ENCODE measurements around the gene THNSL1. TPM values are rescaled to one million over a fixed set of nuclear protein-coding genes. Genes with fewer than 3 reads are reported as not detected.

The THNSL1 gene
- total and polyA plus RNA-seq, 2 of the 13 experiments (the other 11 are each of a cell fraction or from before 2014, with no cell fraction given): 1.3 to 3.8 TPM

GRCh38 chr10:24992512-24993133 lies 23.8 kb upstream of the THNSL1 start:
- Histone ChIP-seq H2AFZ (ENCODE audit: low read length) (no peak overlapping the region), H3K4me3 (replicated peaks in 1 of 3; ENCODE audit: insufficient read depth in 1 of 3, low read depth in 2 of 3, low read length in 3 of 3) (no peak overlapping the region), H3K36me3 (replicated peaks in 1 of 2; ENCODE audit: control insufficient read depth in 1 of 2, insufficient read depth in 2 of 2, low read length in 2 of 2) (no peaks in the 10 kb centered on the region), H3K27ac (ENCODE audit: extremely low read length, insufficient read depth, low read length) (no peak overlapping the region), H3K4me2 (ENCODE audit: low read depth, low read length) (no peak overlapping the region), H3K9me3 (ENCODE audit: low read length) (no peaks in the 10 kb centered on the region), H3K27me3 (ENCODE audit: control insufficient read depth in 1 of 2, insufficient read depth in 2 of 2, low read length in 2 of 2) (peaks cover 0 to 1% of the 10 kb centered on the region in 2 experiments; a peak in 4 of 5 replicates), H3K9ac (ENCODE audit: insufficient read depth, low read depth, low read length) (no peak overlapping the region), H4K20me1 (ENCODE audit: insufficient read depth, low read length) (no peaks in the 10 kb centered on the region), H3K4me1 (ENCODE audit: insufficient read depth, low read length) (no peaks in the 10 kb centered on the region), H3K79me2 (ENCODE audit: insufficient read depth, low read length) (no peaks in the 10 kb centered on the region)
- in situ Hi-C loops (cut with HindIII; ENCODE audit: extremely low pct_ligation_motif_present, low pct_unique_long_range_greater_than_20kb): loop anchor here (25.0 kb wide), 1 partner anchor 355 kb away; no protein-coding TSS in a partner anchor
- 37% methylated on average over 3 of the region's 3 CpGs for WGBS (ENCODE audit: low lambda C conversion rate)
- intact Hi-C loops (cut with micrococcal nuclease; ENCODE audit: unreplicated experiment): loop anchor here (5.0 kb wide), 1 partner anchor 350 kb away; no protein-coding TSS in a partner anchor
- no peak for ATAC-seq
- CTCF ChIA-PET (ENCODE audit: low intra/inter-chr PET ratio, low total read pairs): no interaction called here
- BruUV-seq (replicated peaks): no TSS peak
- TF ChIP-seq ZNF12 (CRISPR knock-in tag; IDR thresholded peaks at IDR 0.05) (peak; percentile 92), CHCHD3 (CRISPR knock-in tag; IDR thresholded peaks at IDR 0.05) (no peak)
- FAIRE-seq: no peak
- no peak for DNase-seq (ENCODE audit: low spot score)
- POLR2A ChIA-PET: no interaction called here

- Histone ChIP-seq H3K9me3 (ENCODE audit: low read length) (no peaks in the 10 kb centered on the region), H3K36me3 (replicated peaks in 1 of 2; ENCODE audit: control insufficient read depth in 1 of 2, insufficient read depth in 2 of 2, low read length in 2 of 2) (no peaks in the 10 kb centered on the region), H3K27ac (ENCODE audit: extremely low read length, insufficient read depth, low read length) (no peak overlapping the region), H3K27me3 (ENCODE audit: control insufficient read depth in 1 of 2, insufficient read depth in 2 of 2, low read length in 2 of 2) (peaks cover 0 to 1% of the 10 kb centered on the region in 2 experiments; a peak in 3 of 5 replicates), H4K20me1 (ENCODE audit: insufficient read depth, low read length) (no peaks in the 10 kb centered on the region), H3K4me3 (replicated peaks in 1 of 3; ENCODE audit: insufficient read depth in 1 of 3, low read depth in 2 of 3, low read length in 3 of 3) (no peak overlapping the region), H3K4me1 (ENCODE audit: insufficient read depth, low read length) (no peaks in the 10 kb centered on the region), H3K4me2 (ENCODE audit: low read depth, low read length) (no peak overlapping the region), H3K79me2 (ENCODE audit: insufficient read depth, low read length) (no peaks in the 10 kb centered on the region), H3K9ac (ENCODE audit: insufficient read depth, low read depth, low read length) (no peak overlapping the region), H2AFZ (ENCODE audit: low read length) (no peak overlapping the region)
- in situ Hi-C loops (cut with HindIII; ENCODE audit: extremely low pct_ligation_motif_present, low pct_unique_long_range_greater_than_20kb) (loop anchor here (25.0 kb wide), 1 partner anchor 356 kb away; no protein-coding TSS in a partner anchor), intact Hi-C loops (cut with micrococcal nuclease; ENCODE audit: unreplicated experiment) (loop anchor here (5.0 kb wide), 1 partner anchor 351 kb away; no protein-coding TSS in a partner anchor)
- FAIRE-seq (no peak), ATAC-seq (no peak), DNase-seq (ENCODE audit: low spot score) (no peak)
- TF ChIP-seq PAXIP1 (CRISPR knock-in tag; conservative IDR thresholded peaks at IDR 0.05): no peak
- TF ChIP-seq MAFK (conservative IDR thresholded peaks at IDR 0.05 in 1 of 2, IDR thresholded peaks at IDR 0.05 in 1 of 2; ENCODE audit: low read length in 2 of 2): peak; percentile 69 to 82
- TF ChIP-seq MAFF (IDR thresholded peaks at IDR 0.05; ENCODE audit: low read depth, low read length): peak; percentile 71
- no TSS peak for BruUV-seq (replicated peaks)
- WGBS (ENCODE audit: low lambda C conversion rate): 49% methylated on average over 1 of the region's 1 CpG
- ChIA-PET CTCF (ENCODE audit: low intra/inter-chr PET ratio, low total read pairs) (no interaction called here), POLR2A (no interaction called here)
Observed at GRCh38 chr10:24993237-24993958, 23.0 kb upstream of the THNSL1 start.
